C4-2B (cell line): ENCODE measurements around the gene AP3M1.

Experiments
- ZFX ChIP-seq: fragments of 450-650 bp; IDR thresholded peaks from 2 replicates; pipeline ENCODE4 v1.6.1; 2017
- TF ChIP-seq, protein P1 (sequence below): fragments of 450-650 bp; conservative IDR thresholded peaks from 2 replicates; pipeline ENCODE4 v1.5.1; 2017; ENCODE audit warnings: mild to moderate bottlenecking

DNA sequence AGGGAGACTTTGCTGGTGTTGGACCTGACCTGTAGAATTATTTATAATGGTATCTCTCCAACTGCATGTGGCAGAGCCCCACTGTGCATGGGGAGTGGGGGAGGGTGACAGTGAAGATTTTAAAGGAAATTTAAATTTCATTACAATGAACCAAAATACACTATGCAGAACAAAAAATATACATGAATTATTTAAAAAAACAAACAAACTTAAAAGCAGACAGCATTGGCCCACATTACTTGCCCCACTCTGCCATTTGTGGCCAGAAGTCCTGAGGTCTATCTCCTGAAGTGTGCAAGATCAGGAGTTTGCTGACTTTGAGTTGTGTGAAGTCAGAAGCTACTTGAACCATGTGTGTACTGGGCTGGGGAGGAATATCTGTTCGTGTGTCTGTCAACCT lies 40.5 kb downstream of the AP3M1 start:
- TF ChIP-seq, protein P1, sequence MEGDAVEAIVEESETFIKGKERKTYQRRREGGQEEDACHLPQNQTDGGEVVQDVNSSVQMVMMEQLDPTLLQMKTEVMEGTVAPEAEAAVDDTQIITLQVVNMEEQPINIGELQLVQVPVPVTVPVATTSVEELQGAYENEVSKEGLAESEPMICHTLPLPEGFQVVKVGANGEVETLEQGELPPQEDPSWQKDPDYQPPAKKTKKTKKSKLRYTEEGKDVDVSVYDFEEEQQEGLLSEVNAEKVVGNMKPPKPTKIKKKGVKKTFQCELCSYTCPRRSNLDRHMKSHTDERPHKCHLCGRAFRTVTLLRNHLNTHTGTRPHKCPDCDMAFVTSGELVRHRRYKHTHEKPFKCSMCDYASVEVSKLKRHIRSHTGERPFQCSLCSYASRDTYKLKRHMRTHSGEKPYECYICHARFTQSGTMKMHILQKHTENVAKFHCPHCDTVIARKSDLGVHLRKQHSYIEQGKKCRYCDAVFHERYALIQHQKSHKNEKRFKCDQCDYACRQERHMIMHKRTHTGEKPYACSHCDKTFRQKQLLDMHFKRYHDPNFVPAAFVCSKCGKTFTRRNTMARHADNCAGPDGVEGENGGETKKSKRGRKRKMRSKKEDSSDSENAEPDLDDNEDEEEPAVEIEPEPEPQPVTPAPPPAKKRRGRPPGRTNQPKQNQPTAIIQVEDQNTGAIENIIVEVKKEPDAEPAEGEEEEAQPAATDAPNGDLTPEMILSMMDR: no peak
- TF ChIP-seq ZFX: no peak
